Suprapubic skin (tissue), 4 donors: ENCODE data around the gene EFCAB12. TPM values are rescaled to one million over a fixed set of nuclear protein-coding genes. Genes with fewer than 3 reads are reported as not detected.

Source experiments
- DNase-seq, 2 donors: peaks; one replicate each; pipeline ENCODE4 v3.0.0-alpha.2; 2019; ENCODE audit warnings: low spot score in 2 of 2
- H3K27ac ChIP-seq: fragments of 200-600 bp; sonication (generic); one replicate; pipeline ENCODE4 v1.5.1; 2019
- H3K27me3 ChIP-seq: fragments of 200-600 bp; sonication (generic); one replicate; pipeline ENCODE4 v1.5.1; 2019
- H3K36me3 ChIP-seq: fragments of 200-600 bp; sonication (generic); one replicate; pipeline ENCODE4 v1.5.1; 2019
- H3K4me1 ChIP-seq: fragments of 200-600 bp; sonication (generic); one replicate; pipeline ENCODE4 v1.5.1; 2019
- H3K4me3 ChIP-seq: fragments of 200-600 bp; sonication (generic); one replicate; pipeline ENCODE4 v1.5.1; 2019; ENCODE audit warnings: mild to moderate bottlenecking
- H3K9me3 ChIP-seq: fragments of 200-600 bp; sonication (generic); one replicate; pipeline ENCODE4 v1.5.1; 2019
- CTCF ChIP-seq, 2 donors: fragments of 200-600 bp in 1 of 2; fragments of 450-650 bp in 1 of 2; sonication (generic) in 1 of 2; IDR thresholded peaks; one replicate each; pipeline ENCODE4 v1.5.1; 2016 to 2019; ENCODE audit warnings: antibody characterized with exemption in 2 of 2, mild to moderate bottlenecking in 1 of 2, moderate library complexity in 1 of 2
- EP300 ChIP-seq: sonication (generic); formaldehyde crosslinking; IDR thresholded peaks from one replicate; pipeline ENCODE4 v1.6.1; 2017; ENCODE audit warnings: antibody characterized with exemption
- POLR2A ChIP-seq, 2 donors: fragments of 450-650 bp; IDR thresholded peaks; one replicate each; pipeline ENCODE4 v1.6.1; 2017; ENCODE audit warnings: antibody characterized with exemption in 2 of 2, mild to moderate bottlenecking in 2 of 2, moderate library complexity in 2 of 2
- POLR2AphosphoS5 ChIP-seq, 3 donors: sonication (generic); formaldehyde crosslinking; IDR thresholded peaks; one replicate each; pipeline ENCODE4 v1.6.1; 2017; ENCODE audit warnings: antibody characterized with exemption in 3 of 3
- WGBS: methylation state at CpG from one replicate; pipeline ENCODE4 v1.1.5; 2018; 5-methylcytosine and 5-hydroxymethylcytosine counted together
- total RNA-seq, 4 donors: library from RNA; depleted of rRNA; stranded (reverse); fragments of >200 nt; gene quantifications; one replicate each; pipeline ENCODE4 v1.1.0, GENCODE V29; 2016

EFCAB12 gene
- total RNA-seq, 4 donors from 2014 or later, result 0.13 to 1.1 (median 0.23) TPM; not detected in 1

GRCh38 chr3:129473769-129474152 lies 45.3 kb upstream of the EFCAB12 start:
- no peak overlapping the region for H3K4me3 ChIP-seq
- no peak for DNase-seq
- WGBS, result 54% methylated on average over 4 of the region's 4 CpGs
- TF ChIP-seq EP300 (no peak), CTCF (IDR thresholded peaks at IDR 0.05) (no peak), POLR2A (IDR thresholded peaks at IDR 0.05) (no peak), POLR2AphosphoS5 (IDR thresholded peaks at IDR 0.05) (no peak)
- no peaks in the 10 kb centered on the region for H3K27me3 ChIP-seq
- peaks cover 2% of the 10 kb centered on the region for H3K4me1 ChIP-seq
- H3K36me3 ChIP-seq, result peaks cover 44% of the 10 kb centered on the region
- no peaks in the 10 kb centered on the region for H3K9me3 ChIP-seq
- H3K27ac ChIP-seq, result no peak overlapping the region

- peaks cover 40% of the 10 kb centered on the region for H3K36me3 ChIP-seq
- TF ChIP-seq CTCF (IDR thresholded peaks at IDR 0.05), result no peak
- 85% methylated on average over 4 of the region's 4 CpGs for WGBS
- no peaks in the 10 kb centered on the region for H3K27me3 ChIP-seq
- H3K9me3 ChIP-seq, result no peaks in the 10 kb centered on the region
- no peak overlapping the region for H3K27ac ChIP-seq
- DNase-seq, result no peak
- H3K4me3 ChIP-seq, result no peak overlapping the region
- H3K4me1 ChIP-seq, result peaks cover 3% of the 10 kb centered on the region
These were observed 44.8 kb upstream of the EFCAB12 start for GRCh38 chr3:129473067-129473768.

GRCh38 chr3:129470861-129471260 lies 42.4 kb upstream of the EFCAB12 start:
- peaks cover 24% of the 10 kb centered on the region for H3K36me3 ChIP-seq
- no peak for DNase-seq
- no peaks in the 10 kb centered on the region for H3K27me3 ChIP-seq
- 93% methylated on average over 2 of the region's 2 CpGs for WGBS
- H3K9me3 ChIP-seq, result no peaks in the 10 kb centered on the region
- no peak for TF ChIP-seq POLR2AphosphoS5 (IDR thresholded peaks at IDR 0.05)
- no peak for TF ChIP-seq EP300
- no peak for TF ChIP-seq POLR2A (IDR thresholded peaks at IDR 0.05)
- no peak for TF ChIP-seq CTCF (IDR thresholded peaks at IDR 0.05)
- H3K4me1 ChIP-seq, result peaks cover 3% of the 10 kb centered on the region
- no peak overlapping the region for H3K4me3 ChIP-seq
- H3K27ac ChIP-seq, result no peak overlapping the region

GRCh38 chr3:129469026-129469425 lies 40.6 kb upstream of the EFCAB12 start:
- Histone ChIP-seq H3K36me3 (peaks cover 29% of the 10 kb centered on the region), H3K9me3 (no peaks in the 10 kb centered on the region), H3K27me3 (no peaks in the 10 kb centered on the region), H3K27ac (no peak overlapping the region), H3K4me1 (peaks cover 3% of the 10 kb centered on the region), H3K4me3 (no peak overlapping the region)
- no peak for TF ChIP-seq POLR2A (IDR thresholded peaks at IDR 0.05)
- TF ChIP-seq CTCF (IDR thresholded peaks at IDR 0.05), result no peak
- TF ChIP-seq EP300, result no peak
- TF ChIP-seq POLR2AphosphoS5 (IDR thresholded peaks at IDR 0.05), result no peak
- WGBS, result 81% methylated on average over 2 of the region's 2 CpGs
- DNase-seq, result no peak

GRCh38 chr3:129467932-129468331 lies 39.5 kb upstream of the EFCAB12 start:
- Histone ChIP-seq H3K36me3 (peaks cover 35% of the 10 kb centered on the region), H3K9me3 (no peaks in the 10 kb centered on the region), H3K4me1 (peaks cover 3% of the 10 kb centered on the region), H3K27ac (no peak overlapping the region), H3K4me3 (no peak overlapping the region), H3K27me3 (no peaks in the 10 kb centered on the region)
- no peak for DNase-seq
- WGBS, result 90% methylated on average over 1 of the region's 1 CpG
- no peak for TF ChIP-seq EP300
- TF ChIP-seq POLR2AphosphoS5 (IDR thresholded peaks at IDR 0.05), result no peak
- TF ChIP-seq POLR2A (IDR thresholded peaks at IDR 0.05), result no peak
- TF ChIP-seq CTCF (IDR thresholded peaks at IDR 0.05), result no peak
